GM12872 (cell line): ENCODE measurements around the gene WDFY1.

Experiments used
- TF ChIP-seq, protein P1 (sequence below): IDR thresholded peaks from 3 replicates; pipeline ENCODE4 v1.5.1; 2011; ENCODE audit warnings: low read depth, mild to moderate bottlenecking, low read length, moderate library complexity; ENCODE audit not compliant: insufficient read depth

WDFY1 gene

DNA sequence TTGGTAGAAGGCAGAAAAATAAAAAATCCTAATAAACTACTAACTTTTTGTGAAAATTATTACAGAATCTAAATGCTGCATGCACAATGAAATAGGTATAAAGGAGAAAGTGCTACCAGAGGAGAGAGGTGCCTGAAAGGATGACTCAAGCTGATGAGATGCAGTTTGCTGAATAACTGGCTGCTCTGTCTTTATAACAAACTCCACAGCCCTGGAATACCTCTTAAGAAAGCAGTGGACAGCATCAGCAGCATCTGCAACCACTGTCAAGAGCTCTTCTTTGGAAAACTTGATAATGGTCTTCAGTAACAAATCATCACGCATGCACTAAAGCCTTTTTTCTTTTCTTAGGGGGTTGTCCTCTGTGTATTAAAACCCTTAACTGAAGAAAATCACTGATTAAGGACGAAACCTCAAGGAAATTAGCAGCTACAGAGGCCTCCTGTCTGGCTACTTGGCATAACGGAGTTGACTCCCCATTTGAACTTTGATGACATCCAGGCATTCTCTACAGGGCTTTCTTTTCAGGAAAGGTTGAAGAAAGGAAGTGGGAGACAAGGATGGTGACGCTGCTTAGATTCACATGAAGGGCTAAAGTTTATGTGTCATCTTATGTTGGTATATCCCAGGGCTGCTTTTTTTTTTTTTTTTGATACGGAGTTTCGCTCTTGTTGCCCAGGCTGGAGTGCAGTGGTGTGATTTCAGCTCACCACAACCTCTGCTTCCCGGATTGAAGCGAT is 28.8 kb downstream of the WDFY1 start:
- TF ChIP-seq, protein P1, sequence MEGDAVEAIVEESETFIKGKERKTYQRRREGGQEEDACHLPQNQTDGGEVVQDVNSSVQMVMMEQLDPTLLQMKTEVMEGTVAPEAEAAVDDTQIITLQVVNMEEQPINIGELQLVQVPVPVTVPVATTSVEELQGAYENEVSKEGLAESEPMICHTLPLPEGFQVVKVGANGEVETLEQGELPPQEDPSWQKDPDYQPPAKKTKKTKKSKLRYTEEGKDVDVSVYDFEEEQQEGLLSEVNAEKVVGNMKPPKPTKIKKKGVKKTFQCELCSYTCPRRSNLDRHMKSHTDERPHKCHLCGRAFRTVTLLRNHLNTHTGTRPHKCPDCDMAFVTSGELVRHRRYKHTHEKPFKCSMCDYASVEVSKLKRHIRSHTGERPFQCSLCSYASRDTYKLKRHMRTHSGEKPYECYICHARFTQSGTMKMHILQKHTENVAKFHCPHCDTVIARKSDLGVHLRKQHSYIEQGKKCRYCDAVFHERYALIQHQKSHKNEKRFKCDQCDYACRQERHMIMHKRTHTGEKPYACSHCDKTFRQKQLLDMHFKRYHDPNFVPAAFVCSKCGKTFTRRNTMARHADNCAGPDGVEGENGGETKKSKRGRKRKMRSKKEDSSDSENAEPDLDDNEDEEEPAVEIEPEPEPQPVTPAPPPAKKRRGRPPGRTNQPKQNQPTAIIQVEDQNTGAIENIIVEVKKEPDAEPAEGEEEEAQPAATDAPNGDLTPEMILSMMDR = no peak

DNA sequence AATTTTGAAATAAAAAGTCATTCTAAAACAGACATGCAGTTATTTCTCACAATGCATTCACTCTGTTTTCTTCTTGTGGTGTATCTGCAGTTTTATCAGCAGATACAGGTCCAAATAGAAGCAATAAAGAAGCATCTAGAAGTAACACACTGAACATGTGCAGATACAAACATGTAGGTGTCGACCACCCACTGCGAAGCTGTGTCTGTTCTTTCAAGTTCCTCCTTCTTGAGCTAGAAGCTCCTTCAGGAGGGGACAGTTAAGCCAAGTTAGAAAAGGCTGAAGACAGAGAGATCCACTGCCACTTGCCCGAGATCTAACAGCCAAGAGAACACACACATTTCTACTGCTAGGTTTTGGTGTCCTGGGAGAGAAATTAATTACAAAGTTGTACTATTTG is 30.1 kb downstream of the WDFY1 start:
- TF ChIP-seq, protein P1 = no peak

GRCh38 chr2:223914324-223914723 is 30.8 kb downstream of the WDFY1 start:
- TF ChIP-seq, protein P1 = no peak

- TF ChIP-seq, protein P1 = no peak
Observed at GRCh38 chr2:223909001-223909741, 36.0 kb downstream of the WDFY1 start.

DNA sequence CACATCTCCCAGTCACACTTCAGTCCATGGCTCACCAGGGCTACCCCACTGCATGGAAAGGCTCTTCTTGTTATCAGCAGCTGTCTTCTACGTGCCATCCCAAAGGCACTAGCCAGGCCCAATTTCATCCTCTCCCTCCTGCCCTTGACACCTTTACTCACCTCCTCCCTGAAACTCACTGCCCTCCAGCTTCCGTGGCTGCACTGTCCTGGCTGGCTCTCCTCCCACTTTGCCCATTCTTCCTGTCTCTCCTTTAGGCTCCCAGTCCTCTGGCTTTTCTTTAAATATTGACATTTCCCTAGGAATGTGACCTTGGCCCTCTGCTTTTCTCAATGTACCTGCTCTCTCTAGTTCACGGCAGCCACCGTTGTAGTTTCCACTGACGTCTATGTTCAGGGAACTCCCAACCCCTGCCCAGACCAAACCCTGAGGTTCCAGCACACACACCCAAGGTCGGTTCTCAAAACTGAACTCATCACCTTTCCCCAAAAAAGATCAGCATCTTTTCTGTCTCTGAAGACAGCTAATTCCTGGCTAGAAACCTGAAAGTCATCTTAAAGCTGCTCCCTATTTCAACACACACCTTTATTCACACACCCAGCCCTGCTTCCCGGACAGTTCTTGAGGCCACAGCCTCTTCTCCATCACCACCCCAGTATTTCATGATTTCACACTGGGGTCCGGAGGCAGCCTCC is 36.7 kb downstream of the WDFY1 start:
- TF ChIP-seq, protein P1 = no peak

DNA sequence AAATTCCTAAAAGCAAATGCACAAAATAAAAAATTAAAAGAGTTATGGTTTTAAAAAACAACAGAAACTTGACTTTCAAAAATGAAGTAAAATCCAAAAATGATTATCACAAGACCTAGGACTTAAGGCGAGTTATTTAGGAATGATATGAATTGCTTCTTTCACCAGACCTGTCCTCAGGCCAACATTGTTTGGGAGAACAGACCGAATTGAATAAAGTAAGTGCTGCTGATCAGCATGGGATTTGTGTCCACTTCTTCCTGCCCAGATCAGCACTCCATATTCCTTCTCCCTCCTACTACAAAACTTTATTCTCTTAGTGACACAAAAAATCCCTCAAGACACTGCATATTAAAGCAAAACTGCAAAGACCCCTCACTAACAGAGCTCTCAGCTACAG is 39.1 kb downstream of the WDFY1 start:
- TF ChIP-seq, protein P1 = no peak

DNA sequence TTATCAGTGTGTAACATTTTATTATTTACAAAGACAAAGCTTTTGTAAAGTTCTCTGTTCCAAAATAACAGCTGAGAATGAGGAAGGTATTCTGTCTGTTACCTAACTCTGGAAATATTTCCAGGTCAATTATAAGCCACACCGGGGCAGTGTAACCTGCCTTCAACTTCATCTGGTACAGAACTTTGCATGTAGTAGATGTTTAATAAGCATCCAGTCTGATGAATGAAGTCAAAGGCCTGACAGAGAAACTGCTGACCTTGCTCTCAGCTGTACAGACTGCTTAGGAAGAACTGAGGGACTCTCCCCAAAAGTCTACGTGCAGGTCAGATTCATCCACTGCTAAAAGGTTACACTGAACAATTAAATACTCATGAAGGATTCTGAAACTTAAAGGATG is 43.3 kb downstream of the WDFY1 start:
- TF ChIP-seq, protein P1 = no peak
